Hematopoietic multipotent progenitor cell treated with erythropoietin and hydrocortisone succinate and interleukin-3 and kit ligand, for 8 days (in vitro differentiated cells): Measurements from ENCODE around the gene CYBA.
"Not testable (repeated sequence)": the region's sequence is repeated elsewhere in the genome, so short reads cannot be mapped to it uniquely, and the experiment has no call there.

Experiments used
- DNase-seq: peaks from one replicate; pipeline ENCODE4 v3.0.0-alpha.2; 2015

CYBA gene

GRCh38 chr16:88609426-88609825, 41.4 kb downstream of the CYBA start:
- DNase-seq: not testable (repeated sequence)

GRCh38 chr16:88608076-88608475, 42.8 kb downstream of the CYBA start:
- no peak for DNase-seq

GRCh38 chr16:88606148-88606757, 44.6 kb downstream of the CYBA start:
- no peak for DNase-seq

GRCh38 chr16:88605186-88606147, 45.4 kb downstream of the CYBA start:
- DNase-seq: no peak

- DNase-seq: no peak
These were observed 48.8 kb downstream of the CYBA start for GRCh38 chr16:88602091-88602490.

- DNase-seq: no peak
These were observed 49.4 kb downstream of the CYBA start for GRCh38 chr16:88601313-88602036.

GRCh38 chr16:88600539-88600896, 50.3 kb downstream of the CYBA start:
- DNase-seq: no peak

- DNase-seq: no peak
These were observed 50.9 kb downstream of the CYBA start for GRCh38 chr16:88599825-88600538.

GRCh38 chr16:88599092-88599733, 51.6 kb downstream of the CYBA start:
- no peak for DNase-seq

- no peak for DNase-seq
These were observed 52.9 kb downstream of the CYBA start for GRCh38 chr16:88597856-88598491.

- DNase-seq: no peak
These were observed 54.4 kb downstream of the CYBA start for GRCh38 chr16:88596483-88596882.

GRCh38 chr16:88595921-88596320, 54.9 kb downstream of the CYBA start:
- no peak for DNase-seq

- no peak for DNase-seq
These were observed 55.8 kb downstream of the CYBA start for GRCh38 chr16:88595101-88595500.

- no peak for DNase-seq
These were observed 56.9 kb downstream of the CYBA start for GRCh38 chr16:88593910-88594309.

GRCh38 chr16:88593489-88593888, 57.4 kb downstream of the CYBA start:
- DNase-seq: no peak
